GM21528 (cell line): ENCODE data around the gene TOLLIP.

Experiments
- ATAC-seq: cut with Tn5 transposase; IDR thresholded peaks from one replicate; pipeline ENCODE4 v1.9.1; 2021; ENCODE audit warnings: mild to moderate bottlenecking, moderate library complexity; ENCODE audit not compliant: unreplicated experiment, low FRiP score

Gene TOLLIP

GRCh38 chr11:1285316-1285744, 24.1 kb downstream of the TOLLIP start:
- ATAC-seq, result no peak

GRCh38 chr11:1283906-1284305, 25.5 kb downstream of the TOLLIP start:
- no peak for ATAC-seq

GRCh38 chr11:1283091-1283511, 26.3 kb downstream of the TOLLIP start:
- no peak for ATAC-seq

GRCh38 chr11:1281974-1282365, 27.5 kb downstream of the TOLLIP start:
- no peak for ATAC-seq

GRCh38 chr11:1281326-1281973, 28.0 kb downstream of the TOLLIP start:
- ATAC-seq, result no peak

GRCh38 chr11:1280116-1281035, 29.1 kb downstream of the TOLLIP start:
- ATAC-seq, result no peak

- no peak for ATAC-seq
Observed at GRCh38 chr11:1279674-1280055, 29.8 kb downstream of the TOLLIP start.

GRCh38 chr11:1278766-1279673, 30.4 kb downstream of the TOLLIP start:
- no peak for ATAC-seq

- no peak for ATAC-seq
Observed at GRCh38 chr11:1277936-1278512, 31.4 kb downstream of the TOLLIP start.

GRCh38 chr11:1276866-1277615, 32.4 kb downstream of the TOLLIP start:
- ATAC-seq, result no peak

- no peak for ATAC-seq
Observed at GRCh38 chr11:1276041-1276790, 33.2 kb downstream of the TOLLIP start.

GRCh38 chr11:1275021-1275420, 34.4 kb downstream of the TOLLIP start:
- no peak for ATAC-seq

GRCh38 chr11:1274501-1274900, 34.9 kb downstream of the TOLLIP start:
- ATAC-seq, result no peak

- ATAC-seq, result no peak
Observed at GRCh38 chr11:1272531-1272930, 36.9 kb downstream of the TOLLIP start.

GRCh38 chr11:1271927-1272326, 37.5 kb downstream of the TOLLIP start:
- no peak for ATAC-seq

GRCh38 chr11:1271406-1271805, 38.0 kb downstream of the TOLLIP start:
- ATAC-seq, result no peak

- ATAC-seq, result no peak
Observed at GRCh38 chr11:1271002-1271401, 38.4 kb downstream of the TOLLIP start.

- ATAC-seq, result no peak
Observed at GRCh38 chr11:1270476-1270875, 39.0 kb downstream of the TOLLIP start.

- no peak for ATAC-seq
Observed at GRCh38 chr11:1269957-1270356, 39.5 kb downstream of the TOLLIP start.
